SH-SY5Y (cell line): Measurements from ENCODE around the gene SLC4A7.

Experiments
- GATA2 ChIP-seq: IDR thresholded peaks from 2 replicates; pipeline ENCODE4 v1.6.1; 2011; ENCODE audit warnings: mild to moderate bottlenecking, low read depth, low read length
- GATA3 ChIP-seq: IDR thresholded peaks from 2 replicates; pipeline ENCODE4 v1.6.1; 2011; ENCODE audit warnings: low read depth, mild to moderate bottlenecking, low read length, moderate library complexity

DNA sequence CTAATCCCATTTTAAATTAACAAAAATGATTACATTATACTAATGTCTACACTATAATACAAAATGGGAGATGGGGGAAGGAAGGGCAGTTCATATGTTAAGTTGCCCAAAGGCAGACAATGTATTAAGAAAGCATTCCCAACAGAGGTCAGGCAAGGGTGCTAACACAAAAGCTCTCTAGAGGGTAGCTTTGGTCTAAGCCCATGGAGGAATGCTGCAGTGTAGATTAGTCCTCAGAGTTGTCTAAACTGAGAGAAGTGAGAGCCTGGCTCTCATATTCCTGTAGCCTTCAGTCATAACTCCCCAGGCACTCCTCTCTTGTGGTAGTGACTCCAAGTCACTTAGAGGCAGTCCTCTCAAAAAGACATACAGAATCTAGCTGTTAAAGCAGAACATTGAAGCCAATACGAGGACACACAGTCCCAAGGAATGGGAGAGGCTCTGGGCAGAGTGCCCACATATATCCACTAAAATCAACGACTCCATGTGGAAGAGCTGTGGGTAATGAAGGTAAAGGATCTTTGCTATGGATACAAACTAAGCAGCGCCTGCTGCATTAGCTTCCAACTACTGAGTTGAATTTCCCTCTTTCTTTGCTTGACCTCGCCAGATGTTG, 129.5 kb downstream of the SLC4A7 start:
- no peak for TF ChIP-seq GATA2
- no peak for TF ChIP-seq GATA3
